Chondrocyte (in vitro differentiated cells): ENCODE results near the gene ONECUT3. TPM values are rescaled to one million over a fixed set of nuclear protein-coding genes. Genes with fewer than 3 reads are reported as not detected.

Source experiments
- DNase-seq: peaks from one replicate; pipeline ENCODE4 v3.0.0; 2021; ENCODE audit warnings: mixed read lengths, low spot score
- H3K27ac Mint-ChIP-seq: one replicate; pipeline ENCODE4 v1.8.0; 2021; ENCODE audit warnings: mild to moderate bottlenecking, moderate library complexity, mixed read lengths; ENCODE audit not compliant: unreplicated experiment
- H3K27me3 Mint-ChIP-seq: 2 replicates; pipeline ENCODE4 v1.8.0; 2021; ENCODE audit warnings: low read depth, mixed read lengths
- H3K36me3 Mint-ChIP-seq: 2 replicates; pipeline ENCODE4 v1.8.0; 2021; ENCODE audit warnings: low read depth, mixed read lengths
- H3K4me1 Mint-ChIP-seq: 2 replicates; pipeline ENCODE4 v1.8.0; 2021; ENCODE audit warnings: low read depth, mild to moderate bottlenecking, mixed read lengths
- H3K4me3 Mint-ChIP-seq: one replicate; pipeline ENCODE4 v1.8.0; 2021; ENCODE audit warnings: mild to moderate bottlenecking, moderate library complexity, mixed read lengths; ENCODE audit not compliant: unreplicated experiment
- H3K9me3 Mint-ChIP-seq: 2 replicates; pipeline ENCODE4 v1.8.0; 2021; ENCODE audit warnings: low read depth, mixed read lengths
- total RNA-seq: library from RNA; stranded (reverse); gene quantifications from 3 replicates; pipeline ENCODE4 v1.2.1, GENCODE V29; 2021
- TF ChIP-seq, protein P1 (sequence below): fragments of 200-600 bp; sonication (generic); IDR thresholded peaks from 2 replicates; pipeline ENCODE4 v1.5.0; 2021; ENCODE audit warnings: antibody characterized with exemption, mild to moderate bottlenecking, moderate library complexity

The ONECUT3 gene
- total RNA-seq, 1 donor from 2014 or later, result not detected

DNA sequence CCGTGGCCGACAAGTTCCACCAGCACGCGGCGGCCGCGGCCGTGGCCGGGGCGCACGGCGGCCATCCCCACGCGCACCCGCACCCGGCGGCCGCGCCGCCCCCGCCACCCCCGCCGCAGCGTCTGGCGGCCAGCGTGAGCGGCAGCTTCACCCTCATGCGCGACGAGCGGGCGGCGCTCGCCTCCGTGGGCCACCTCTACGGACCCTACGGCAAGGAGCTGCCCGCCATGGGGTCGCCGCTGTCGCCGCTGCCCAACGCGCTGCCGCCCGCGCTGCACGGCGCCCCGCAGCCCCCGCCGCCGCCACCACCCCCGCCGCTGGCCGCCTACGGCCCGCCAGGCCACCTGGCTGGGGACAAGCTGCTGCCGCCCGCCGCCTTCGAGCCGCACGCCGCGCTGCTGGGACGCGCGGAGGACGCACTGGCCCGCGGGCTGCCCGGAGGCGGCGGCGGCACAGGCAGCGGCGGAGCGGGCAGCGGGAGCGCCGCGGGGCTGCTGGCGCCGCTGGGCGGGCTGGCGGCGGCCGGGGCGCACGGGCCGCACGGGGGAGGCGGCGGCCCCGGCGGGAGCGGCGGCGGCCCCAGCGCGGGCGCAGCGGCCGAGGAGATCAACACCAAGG lies 821 bp downstream of the ONECUT3 start:
- no peak overlapping the region for H3K27ac Mint-ChIP-seq
- H3K4me1 Mint-ChIP-seq, result peaks cover 3% of the 10 kb centered on the region
- no peaks in the 10 kb centered on the region for H3K9me3 Mint-ChIP-seq
- H3K36me3 Mint-ChIP-seq, result no peaks in the 10 kb centered on the region
- TF ChIP-seq, protein P1, sequence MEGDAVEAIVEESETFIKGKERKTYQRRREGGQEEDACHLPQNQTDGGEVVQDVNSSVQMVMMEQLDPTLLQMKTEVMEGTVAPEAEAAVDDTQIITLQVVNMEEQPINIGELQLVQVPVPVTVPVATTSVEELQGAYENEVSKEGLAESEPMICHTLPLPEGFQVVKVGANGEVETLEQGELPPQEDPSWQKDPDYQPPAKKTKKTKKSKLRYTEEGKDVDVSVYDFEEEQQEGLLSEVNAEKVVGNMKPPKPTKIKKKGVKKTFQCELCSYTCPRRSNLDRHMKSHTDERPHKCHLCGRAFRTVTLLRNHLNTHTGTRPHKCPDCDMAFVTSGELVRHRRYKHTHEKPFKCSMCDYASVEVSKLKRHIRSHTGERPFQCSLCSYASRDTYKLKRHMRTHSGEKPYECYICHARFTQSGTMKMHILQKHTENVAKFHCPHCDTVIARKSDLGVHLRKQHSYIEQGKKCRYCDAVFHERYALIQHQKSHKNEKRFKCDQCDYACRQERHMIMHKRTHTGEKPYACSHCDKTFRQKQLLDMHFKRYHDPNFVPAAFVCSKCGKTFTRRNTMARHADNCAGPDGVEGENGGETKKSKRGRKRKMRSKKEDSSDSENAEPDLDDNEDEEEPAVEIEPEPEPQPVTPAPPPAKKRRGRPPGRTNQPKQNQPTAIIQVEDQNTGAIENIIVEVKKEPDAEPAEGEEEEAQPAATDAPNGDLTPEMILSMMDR, result no peak
- H3K4me3 Mint-ChIP-seq, result no peak overlapping the region
- peaks cover 49% of the 10 kb centered on the region for H3K27me3 Mint-ChIP-seq
- no peak for DNase-seq

DNA sequence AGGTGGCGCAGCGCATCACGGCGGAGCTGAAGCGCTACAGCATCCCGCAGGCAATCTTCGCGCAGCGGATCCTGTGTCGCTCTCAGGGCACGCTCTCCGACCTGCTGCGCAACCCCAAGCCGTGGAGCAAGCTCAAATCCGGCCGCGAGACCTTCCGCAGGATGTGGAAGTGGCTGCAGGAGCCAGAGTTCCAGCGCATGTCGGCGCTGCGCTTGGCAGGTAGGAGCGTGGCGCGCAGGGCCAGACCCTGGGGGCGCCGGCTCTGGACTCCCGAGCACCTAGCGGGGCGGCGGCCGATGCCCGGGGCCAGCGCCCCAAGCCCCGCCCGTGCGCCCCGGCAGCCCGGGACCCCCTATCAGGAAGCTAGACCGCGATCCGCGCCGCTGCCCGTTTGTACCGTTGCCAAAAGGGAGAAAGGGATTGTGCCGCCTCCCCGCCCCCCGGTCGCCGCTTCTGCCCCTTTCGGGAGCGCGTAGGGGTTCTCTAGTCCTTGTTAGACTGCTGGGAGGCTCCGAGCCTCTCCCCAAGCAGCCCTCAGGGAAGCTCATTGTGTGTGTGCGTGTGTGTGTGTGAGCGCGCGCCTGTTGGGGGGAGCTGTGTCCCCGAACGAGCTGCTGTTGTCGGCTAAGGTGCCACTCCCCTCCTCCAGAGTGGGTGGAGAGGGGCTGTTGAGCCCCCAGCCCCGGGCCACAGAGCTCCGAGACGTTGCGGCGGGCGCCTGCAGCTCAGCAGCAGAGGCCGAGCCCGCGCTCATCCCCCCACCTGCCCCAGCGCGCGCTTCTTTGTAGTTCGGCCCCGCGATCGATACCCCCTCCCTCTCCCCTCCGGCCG lies 1.5 kb downstream of the ONECUT3 start:
- H3K27me3 Mint-ChIP-seq, result peaks cover 51% of the 10 kb centered on the region

DNA sequence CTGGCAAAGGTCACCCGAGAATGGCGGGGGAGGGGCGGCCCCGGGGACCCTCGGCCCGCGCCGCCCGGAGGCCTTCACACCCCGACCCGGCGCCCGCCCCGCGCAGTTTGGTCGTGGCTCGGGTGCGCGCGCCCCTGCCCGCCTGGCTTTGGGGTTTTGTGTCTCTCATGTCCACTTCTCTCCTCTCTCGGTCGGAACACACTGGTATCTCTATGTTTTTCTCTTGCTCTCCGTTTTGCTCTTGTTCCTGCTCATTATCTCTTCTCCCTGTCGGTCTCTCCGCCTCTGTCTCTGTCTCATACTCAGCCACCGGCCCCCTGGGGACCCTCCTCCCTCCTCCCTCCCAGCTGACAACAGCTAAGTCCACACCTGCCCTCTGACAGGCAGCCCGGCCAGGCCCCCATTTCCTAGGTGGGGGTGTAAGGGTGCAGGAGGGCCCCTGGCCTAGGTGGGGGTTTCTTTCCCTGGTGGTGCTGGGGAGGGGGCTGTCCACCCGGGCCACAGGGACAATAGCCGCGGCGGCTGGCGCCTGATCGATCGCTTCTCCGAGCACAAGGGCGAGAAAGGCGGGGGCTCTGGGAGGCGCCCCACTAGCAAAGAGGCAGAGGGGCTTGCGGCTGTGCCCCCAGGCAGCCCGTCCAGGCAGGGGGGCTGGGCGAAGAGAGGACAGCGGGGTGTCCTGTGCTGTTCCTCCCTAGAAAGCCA lies 2.3 kb downstream of the ONECUT3 start:
- DNase-seq, result no peak
- H3K27ac Mint-ChIP-seq, result no peak overlapping the region
- TF ChIP-seq, protein P1, result no peak
- H3K36me3 Mint-ChIP-seq, result no peaks in the 10 kb centered on the region
- no peaks in the 10 kb centered on the region for H3K9me3 Mint-ChIP-seq
- no peak overlapping the region for H3K4me3 Mint-ChIP-seq
- peaks cover 3% of the 10 kb centered on the region for H3K4me1 Mint-ChIP-seq
- peaks cover 50% of the 10 kb centered on the region for H3K27me3 Mint-ChIP-seq

More for the DNA sequence above, 1.5 kb downstream of the ONECUT3 start:
- Mint-ChIP-seq H3K36me3 (no peaks in the 10 kb centered on the region), H3K4me1 (peaks cover 3% of the 10 kb centered on the region), H3K4me3 (no peak overlapping the region), H3K9me3 (no peaks in the 10 kb centered on the region), H3K27ac (no peak overlapping the region)
- DNase-seq, result no peak
- TF ChIP-seq, protein P1, result no peak

DNA sequence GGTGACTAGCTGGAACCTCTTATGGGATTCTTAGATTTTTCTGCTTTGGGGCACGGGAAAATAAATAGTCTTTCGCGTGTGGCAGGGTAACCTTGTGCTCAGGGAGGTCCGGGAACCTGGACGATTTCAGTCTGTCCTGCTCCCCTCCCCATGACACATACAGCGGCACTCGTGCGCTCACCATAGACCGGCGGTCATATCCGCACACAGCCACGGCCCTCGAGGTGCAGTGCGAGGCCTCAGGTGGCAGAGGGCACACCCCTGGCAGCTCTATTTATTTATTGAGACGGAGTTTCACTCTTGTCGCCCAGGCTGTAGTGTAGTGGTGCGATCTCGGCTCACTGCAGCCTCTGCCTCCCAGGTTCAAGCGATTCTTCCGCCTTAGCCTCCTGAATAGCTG lies 3.0 kb downstream of the ONECUT3 start:
- Mint-ChIP-seq H3K4me1 (peaks cover 3% of the 10 kb centered on the region), H3K9me3 (no peaks in the 10 kb centered on the region), H3K4me3 (no peak overlapping the region), H3K27me3 (peaks cover 52% of the 10 kb centered on the region), H3K27ac (no peak overlapping the region), H3K36me3 (no peaks in the 10 kb centered on the region)
- DNase-seq, result no peak
- TF ChIP-seq, protein P1, result no peak
